Testis (tissue), 5 donors: ENCODE data around the gene ANO1. TPM values are rescaled to one million over a fixed set of nuclear protein-coding genes. Genes with fewer than 3 reads are reported as not detected.

Experiments used
- DNase-seq: peaks from one replicate; pipeline ENCODE4 v3.0.0-alpha.2; 2019
- H3K27ac ChIP-seq, 2 donors: fragments of 200-600 bp; sonication (generic); one replicate each; pipeline ENCODE4 v1.5.1; 2019
- H3K27me3 ChIP-seq: fragments of 200-600 bp; sonication (generic); one replicate; pipeline ENCODE4 v1.5.1; 2019
- H3K36me3 ChIP-seq: fragments of 200-600 bp; sonication (generic); one replicate; pipeline ENCODE4 v1.5.1; 2017; ENCODE audit warnings: low read depth; ENCODE audit errors: missing control alignments
- H3K4me1 ChIP-seq: fragments of 200-600 bp; sonication (generic); one replicate; pipeline ENCODE4 v1.5.1; 2019
- H3K4me3 ChIP-seq, 2 donors: fragments of 200-600 bp; sonication (generic); one replicate each; pipeline ENCODE4 v1.5.1; 2017 to 2019
- H3K9me3 ChIP-seq: fragments of 200-600 bp; sonication (generic); one replicate; pipeline ENCODE4 v1.5.1; 2017
- CTCF ChIP-seq, 3 experiments: fragments of 450-650 bp in 2 of 3; fragments of 200-600 bp in 1 of 3; sonication (generic) in 1 of 3; IDR thresholded peaks; one replicate each; pipeline ENCODE4 v1.5.1; 2016 to 2019; ENCODE audit warnings: antibody characterized with exemption in 3 of 3, mild to moderate bottlenecking in 2 of 3, moderate library complexity in 1 of 3
- POLR2A ChIP-seq: fragments of 450-650 bp; IDR thresholded peaks from one replicate; pipeline ENCODE4 v1.6.1; 2017; ENCODE audit warnings: antibody characterized with exemption, mild to moderate bottlenecking, moderate library complexity
- WGBS, 2 donors: methylation state at CpG; one replicate each; pipeline ENCODE4 v1.1.5; 2018; 5-methylcytosine and 5-hydroxymethylcytosine counted together
- intact Hi-C: fragments of 100-400 bp; cut with DNase I; formaldehyde crosslinking; loops from one replicate; pipeline ENCODE4 v1.15.1; 2023; ENCODE audit warnings: low total_unique reads
- long read RNA-seq, 2 donors: transcript quantifications; one replicate each; lab custom pipeline, GENCODE V29; 2026
- polyA plus RNA-seq: library from polyadenylated mRNA; stranded (reverse); fragments of 350-450 nt; fragmentation: Illumina TruSeq; extraction: RNeasy Lipid Tissue Mini Kit (QIAGEN cat#74804); gene quantifications from one replicate; pipeline ENCODE4 v1.2.3, GENCODE V29; 2014; ENCODE audit warnings: low read depth, low replicate concordance; ENCODE audit not compliant: insufficient read depth
- total RNA-seq, 2 donors: library from RNA; depleted of rRNA; stranded (reverse); fragments of >200 nt; gene quantifications; one replicate each; pipeline ENCODE4 v1.2.3, GENCODE V29; 2016

Gene ANO1
- total RNA-seq (10 to 100 TPM; 10.3 to 25.4 TPM), polyA plus RNA-seq (42.7 TPM)
- long read RNA-seq, donor 1 = 0 reads
- long read RNA-seq, donor 2 = 0 reads

GRCh38 chr11:70078095-70078780 is at the start of gene ANO1:
ANO1 (plus strand) TSS chr11:70078317; CDS start chr11:70078607, 290 bp downstream.
- H3K4me1 ChIP-seq = no peaks in the 10 kb centered on the region
- peak within 1 kb of the TSS in 1 of 2 donors; percentile 29 for H3K4me3 ChIP-seq
- TF ChIP-seq POLR2A (no peak), CTCF (IDR thresholded peaks at IDR 0.05) (no peak)
- WGBS, 2 donors = 0% methylated on average over 2 to 42 of the region's 87 CpGs
- DNase-seq = peak; percentile 28
- no peaks in the 10 kb centered on the region for H3K9me3 ChIP-seq
- intact Hi-C loops = no loop called here
- no peaks in the 10 kb centered on the region for H3K36me3 ChIP-seq
- no peaks in the 10 kb centered on the region for H3K27me3 ChIP-seq
- H3K27ac ChIP-seq = no peak within 1 kb of the TSS

GRCh38 chr11:70029115-70029860 is 48.8 kb upstream of the ANO1 start:
- no peak overlapping the region for H3K27ac ChIP-seq
- peak; percentile 27 for DNase-seq
- 45 to 63% methylated on average over 8 to 14 of the region's 14 CpGs for WGBS, 2 donors

GRCh38 chr11:70029861-70030380 is 48.2 kb upstream of the ANO1 start:
- H3K27me3 ChIP-seq = no peaks in the 10 kb centered on the region
- peaks cover 14% of the 10 kb centered on the region for H3K4me1 ChIP-seq
- TF ChIP-seq CTCF (IDR thresholded peaks at IDR 0.05) = no peak
- TF ChIP-seq POLR2A = no peak
- no peak overlapping the region for H3K4me3 ChIP-seq
- no peak for DNase-seq
- intact Hi-C loops = no loop called here
- no peaks in the 10 kb centered on the region for H3K9me3 ChIP-seq
- WGBS, 2 donors = 80 to 86% methylated on average over 5 to 9 of the region's 9 CpGs
- H3K27ac ChIP-seq = no peak overlapping the region
- no peaks in the 10 kb centered on the region for H3K36me3 ChIP-seq

More at GRCh38 chr11:70029115-70029860, 48.8 kb upstream of the ANO1 start:
- Histone ChIP-seq H3K4me1 (peaks cover 14% of the 10 kb centered on the region), H3K9me3 (no peaks in the 10 kb centered on the region), H3K36me3 (no peaks in the 10 kb centered on the region), H3K27me3 (no peaks in the 10 kb centered on the region), H3K4me3 (no peak overlapping the region)
- intact Hi-C loops = no loop called here
- TF ChIP-seq POLR2A (no peak), CTCF (IDR thresholded peaks at IDR 0.05) (no peak)

- Histone ChIP-seq H3K27ac (no peak overlapping the region), H3K4me3 (no peak overlapping the region), H3K9me3 (no peaks in the 10 kb centered on the region), H3K36me3 (no peaks in the 10 kb centered on the region), H3K4me1 (peaks cover 14% of the 10 kb centered on the region), H3K27me3 (no peaks in the 10 kb centered on the region)
- WGBS, 2 donors = 94% methylated on average over 5 to 7 of the region's 7 CpGs
- DNase-seq = no peak
- intact Hi-C loops = no loop called here
- TF ChIP-seq POLR2A = no peak
- TF ChIP-seq CTCF (IDR thresholded peaks at IDR 0.05) = no peak
These were observed 47.7 kb upstream of the ANO1 start for GRCh38 chr11:70030412-70030811.
